Measurements from ENCODE around the gene NKX1-1. TPM values are rescaled to one million over a fixed set of nuclear protein-coding genes. Genes with fewer than 3 reads are reported as not detected.
A peak's percentile ranks its signal among the peaks of the same experiment; 100 is the strongest.

The NKX1-1 gene
- total and polyA plus RNA-seq, 4 experiments from 2014 or later: not detected

DNA sequence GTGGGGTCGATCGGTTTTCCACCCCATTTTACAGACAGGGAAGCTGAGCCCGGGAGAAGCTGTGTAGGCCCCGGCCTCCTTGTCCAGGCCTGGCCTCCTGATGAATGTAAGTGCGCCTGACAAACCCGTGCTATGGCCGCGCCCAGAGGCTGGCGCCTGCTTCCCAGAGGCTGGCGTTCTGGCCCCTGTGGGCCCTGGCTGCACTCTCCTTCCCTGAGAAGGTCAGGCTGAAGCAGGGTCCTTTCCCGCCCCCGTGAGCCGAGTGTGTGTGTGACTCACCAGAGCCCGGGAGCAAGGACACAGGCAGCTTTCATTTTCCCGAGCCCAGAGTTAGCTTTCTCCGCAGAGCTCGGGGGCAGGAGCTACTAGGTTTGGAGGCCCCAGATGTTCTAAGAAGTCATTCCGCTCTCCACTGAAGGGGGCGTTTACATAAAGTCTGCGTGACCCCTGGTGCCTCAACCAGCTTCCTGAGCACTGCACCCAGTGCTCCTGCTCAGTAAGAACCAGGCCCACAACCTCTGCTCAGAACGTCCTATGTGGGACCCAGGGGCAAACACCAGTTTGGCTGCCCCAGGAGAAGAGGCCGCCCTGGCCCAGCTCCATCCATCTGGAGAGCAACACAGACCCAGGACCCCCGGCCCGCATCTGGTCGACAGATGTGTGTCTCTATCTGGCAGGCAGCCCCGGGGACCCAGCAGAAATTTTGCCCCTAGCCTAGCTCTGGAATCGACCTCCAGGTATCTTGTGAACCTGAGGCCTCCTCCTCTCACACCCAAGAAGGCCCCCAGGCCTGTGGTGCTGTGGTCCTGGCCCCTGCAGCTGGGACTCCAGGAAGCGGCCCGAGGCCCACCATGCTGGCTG lies 45.6 kb downstream of the NKX1-1 start:
- no peaks in the 10 kb centered on the region for H3K27me3 Mint-ChIP-seq
- intact Hi-C loops (cut with micrococcal nuclease): no loop called here
- H3K27me3 ChIP-seq (ENCODE audit: insufficient read depth, low read length): no peaks in the 10 kb centered on the region
- H3K36me3 ChIP-seq (ENCODE audit: insufficient read depth, low read length): no peaks in the 10 kb centered on the region
- H3K36me3 Mint-ChIP-seq: peaks cover 5 to 8% of the 10 kb centered on the region in 2 donors
- H3K4me3 ChIP-seq (ENCODE audit: low read length in 2 of 2): no peak overlapping the region
- H3K9me3 Mint-ChIP-seq: no peaks in the 10 kb centered on the region
- peaks cover 0 to 4% (median 2%) of the 10 kb centered on the region in 4 donors for H3K4me1 Mint-ChIP-seq
- no peaks in the 10 kb centered on the region for H3K9me3 ChIP-seq (ENCODE audit: control insufficient read depth in 1 of 2, low read length in 2 of 2)
- H3K4me1 ChIP-seq (ENCODE audit: insufficient read depth, low read length): no peaks in the 10 kb centered on the region
- POLR2A ChIA-PET (ENCODE audit: partially characterized antibody): no interaction called here
- no peak overlapping the region for H3K27ac ChIP-seq (ENCODE audit: low read depth, low read length)
- no peak overlapping the region for H3K27ac Mint-ChIP-seq
- peak in 1 of 5 donors; percentile 15 for DNase-seq
- H3K4me3 Mint-ChIP-seq: no peak overlapping the region
- CTCF ChIA-PET (ENCODE audit: partially characterized antibody): no interaction called here

DNA sequence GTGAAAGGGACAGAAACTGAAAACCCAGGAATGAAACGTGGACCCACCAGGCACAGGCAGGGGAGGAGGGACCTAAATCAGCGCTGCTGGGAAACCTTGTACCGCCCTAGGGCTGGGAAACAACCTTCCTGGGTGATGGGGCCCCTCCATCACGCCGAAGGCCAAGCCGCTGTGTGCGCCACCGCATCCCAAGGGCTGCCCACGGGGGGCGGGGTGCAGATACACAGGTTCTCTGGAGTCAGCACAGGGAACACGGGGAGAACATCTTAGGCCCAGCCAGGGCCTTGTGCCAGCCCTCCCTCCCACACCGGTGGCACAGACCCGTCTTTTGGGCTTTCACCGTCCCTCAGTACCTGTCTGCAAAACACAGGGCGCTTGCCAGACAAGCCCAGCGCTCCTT lies 46.3 kb downstream of the NKX1-1 start:
- Histone ChIP-seq H3K4me3 (ENCODE audit: low read length in 2 of 2) (no peak overlapping the region), H3K36me3 (ENCODE audit: insufficient read depth, low read length) (no peaks in the 10 kb centered on the region)
- no peaks in the 10 kb centered on the region for H3K9me3 Mint-ChIP-seq

DNA sequence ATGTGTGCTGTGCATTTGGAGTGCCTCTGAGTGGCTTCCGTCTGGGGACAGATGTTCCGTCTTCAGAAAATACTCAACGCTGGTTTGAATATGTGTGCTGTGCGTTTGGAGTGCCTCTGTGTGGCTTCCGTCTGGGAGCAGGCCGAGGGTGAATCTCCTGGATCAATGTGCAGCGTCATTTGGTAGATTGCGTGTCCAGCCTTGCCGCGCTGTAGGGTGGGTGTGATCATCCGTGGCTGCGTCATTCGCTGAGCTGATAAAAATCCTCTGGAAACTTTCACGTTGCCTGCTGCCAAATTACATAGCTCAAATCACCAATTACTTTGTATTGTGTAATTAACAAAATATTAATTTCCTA lies 47.1 kb downstream of the NKX1-1 start:
- no peak overlapping the region for H3K4me3 ChIP-seq (ENCODE audit: low read length in 2 of 2)
- H3K27ac ChIP-seq (ENCODE audit: low read depth, low read length): no peak overlapping the region
- Mint-ChIP-seq H3K4me3 (no peak overlapping the region), H3K27ac (no peak overlapping the region), H3K36me3 (peaks cover 5 to 10% of the 10 kb centered on the region in 2 donors), H3K27me3 (no peaks in the 10 kb centered on the region), H3K4me1 (peaks cover 0 to 4% (median 2%) of the 10 kb centered on the region in 4 donors), H3K9me3 (no peaks in the 10 kb centered on the region)
- intact Hi-C loops (cut with micrococcal nuclease): no loop called here
- CTCF ChIA-PET (ENCODE audit: partially characterized antibody): interaction anchor here (0.9 kb wide), 1 partner anchor 81 kb away, joined by 3 read pairs; no protein-coding TSS in a partner anchor
- H3K4me1 ChIP-seq (ENCODE audit: insufficient read depth, low read length): no peaks in the 10 kb centered on the region
- no peaks in the 10 kb centered on the region for H3K9me3 ChIP-seq (ENCODE audit: control insufficient read depth in 1 of 2, low read length in 2 of 2)
- no peaks in the 10 kb centered on the region for H3K36me3 ChIP-seq (ENCODE audit: insufficient read depth, low read length)
- H3K27me3 ChIP-seq (ENCODE audit: insufficient read depth, low read length): no peaks in the 10 kb centered on the region
- POLR2A ChIA-PET (ENCODE audit: partially characterized antibody): no interaction called here
- DNase-seq: peak in 1 of 5 donors; percentile 5

More for the DNA sequence above, 46.3 kb downstream of the NKX1-1 start:
- DNase-seq: peak in 1 of 5 donors; percentile 13
- Histone ChIP-seq H3K9me3 (ENCODE audit: control insufficient read depth in 1 of 2, low read length in 2 of 2) (no peaks in the 10 kb centered on the region), H3K27ac (ENCODE audit: low read depth, low read length) (no peak overlapping the region), H3K4me1 (ENCODE audit: insufficient read depth, low read length) (no peaks in the 10 kb centered on the region), H3K27me3 (ENCODE audit: insufficient read depth, low read length) (no peaks in the 10 kb centered on the region)
- H3K27ac Mint-ChIP-seq: no peak overlapping the region
- no peak overlapping the region for H3K4me3 Mint-ChIP-seq
- no peaks in the 10 kb centered on the region for H3K27me3 Mint-ChIP-seq
- intact Hi-C loops (cut with micrococcal nuclease): no loop called here
- POLR2A ChIA-PET (ENCODE audit: partially characterized antibody): no interaction called here
- peaks cover 5 to 10% of the 10 kb centered on the region in 2 donors for H3K36me3 Mint-ChIP-seq
- H3K4me1 Mint-ChIP-seq: peaks cover 0 to 4% (median 2%) of the 10 kb centered on the region in 4 donors
- CTCF ChIA-PET (ENCODE audit: partially characterized antibody): no interaction called here

GRCh38 chr4:1358421-1359143 lies 47.7 kb downstream of the NKX1-1 start:
- Mint-ChIP-seq H3K27me3 (no peaks in the 10 kb centered on the region), H3K9me3 (no peaks in the 10 kb centered on the region), H3K4me1 (peaks cover 0 to 4% (median 2%) of the 10 kb centered on the region in 4 donors), H3K27ac (no peak overlapping the region), H3K36me3 (peaks cover 5 to 10% of the 10 kb centered on the region in 2 donors), H3K4me3 (no peak overlapping the region)
- no peak overlapping the region for H3K4me3 ChIP-seq (ENCODE audit: low read length in 2 of 2)
- H3K27ac ChIP-seq (ENCODE audit: low read depth, low read length): no peak overlapping the region
- H3K27me3 ChIP-seq (ENCODE audit: insufficient read depth, low read length): no peaks in the 10 kb centered on the region
- no peaks in the 10 kb centered on the region for H3K9me3 ChIP-seq (ENCODE audit: control insufficient read depth in 1 of 2, low read length in 2 of 2)
- ChIA-PET CTCF (ENCODE audit: partially characterized antibody) (interaction anchor here (0.8 to 0.9 kb wide), 3 partner anchors 80 to 247 kb away, joined by 3 read pairs; no protein-coding TSS in a partner anchor), POLR2A (ENCODE audit: partially characterized antibody) (no interaction called here)
- no peaks in the 10 kb centered on the region for H3K4me1 ChIP-seq (ENCODE audit: insufficient read depth, low read length)
- H3K36me3 ChIP-seq (ENCODE audit: insufficient read depth, low read length): no peaks in the 10 kb centered on the region
- intact Hi-C loops (cut with micrococcal nuclease): no loop called here
- peak in 1 of 5 donors; percentile 10 for DNase-seq

- intact Hi-C loops (cut with micrococcal nuclease): no loop called here
- H3K36me3 ChIP-seq (ENCODE audit: insufficient read depth, low read length): peaks cover 3% of the 10 kb centered on the region
- H3K4me3 Mint-ChIP-seq: no peak overlapping the region
These were observed 48.6 kb downstream of the NKX1-1 start for GRCh38 chr4:1357356-1358248.

GRCh38 chr4:1356181-1356998 lies 49.9 kb downstream of the NKX1-1 start:
- H3K4me1 ChIP-seq (ENCODE audit: insufficient read depth, low read length): peaks cover 6% of the 10 kb centered on the region
- peaks cover 3% of the 10 kb centered on the region for H3K36me3 ChIP-seq (ENCODE audit: insufficient read depth, low read length)
- Mint-ChIP-seq H3K4me1 (peaks cover 4 to 12% (median 8%) of the 10 kb centered on the region in 4 donors), H3K9me3 (no peaks in the 10 kb centered on the region), H3K27me3 (no peaks in the 10 kb centered on the region), H3K27ac (peak overlapping the region in 1 of 7 donors; percentile 12), H3K36me3 (peaks cover 8 to 16% of the 10 kb centered on the region in 2 donors), H3K4me3 (no peak overlapping the region)
- ChIA-PET POLR2A (ENCODE audit: partially characterized antibody) (interaction anchor here (0.9 kb wide), 1 partner anchor 10 kb away, joined by 3 read pairs; the partner anchor contains the start of gene UVSSA), CTCF (ENCODE audit: partially characterized antibody) (interaction anchor here (0.6 to 6.5 kb wide), 25 partner anchors 9 to 337 kb away, joined by 3 to 48 read pairs (median 3); no protein-coding TSS in a partner anchor)
- DNase-seq: peak; percentile 21 to 42 (median 27)
- H3K27ac ChIP-seq (ENCODE audit: low read depth, low read length): no peak overlapping the region
- no peak overlapping the region for H3K4me3 ChIP-seq (ENCODE audit: low read length in 2 of 2)
- H3K9me3 ChIP-seq (ENCODE audit: control insufficient read depth in 1 of 2, low read length in 2 of 2): no peaks in the 10 kb centered on the region
- no peaks in the 10 kb centered on the region for H3K27me3 ChIP-seq (ENCODE audit: insufficient read depth, low read length)
- intact Hi-C loops (cut with micrococcal nuclease): loop anchor here (1.0 kb wide), 1 partner anchor 249 kb away; no protein-coding TSS in a partner anchor

More at GRCh38 chr4:1357356-1358248, 48.6 kb downstream of the NKX1-1 start:
- Mint-ChIP-seq H3K4me1 (peaks cover 0 to 4% (median under 1%) of the 10 kb centered on the region in 4 donors), H3K27me3 (no peaks in the 10 kb centered on the region), H3K27ac (no peak overlapping the region), H3K9me3 (no peaks in the 10 kb centered on the region), H3K36me3 (peaks cover 8 to 9% of the 10 kb centered on the region in 2 donors)
- peak in 1 of 5 donors; percentile 35 for DNase-seq
- ChIA-PET CTCF (ENCODE audit: partially characterized antibody) (interaction anchor here (0.8 to 6.5 kb wide), 5 partner anchors 220 to 248 kb away, joined by 3 to 48 read pairs (median 6); no protein-coding TSS in a partner anchor), POLR2A (ENCODE audit: partially characterized antibody) (no interaction called here)
- Histone ChIP-seq H3K9me3 (ENCODE audit: control insufficient read depth in 1 of 2, low read length in 2 of 2) (no peaks in the 10 kb centered on the region), H3K27me3 (ENCODE audit: insufficient read depth, low read length) (no peaks in the 10 kb centered on the region), H3K27ac (ENCODE audit: low read depth, low read length) (no peak overlapping the region), H3K4me3 (ENCODE audit: low read length in 2 of 2) (no peak overlapping the region), H3K4me1 (ENCODE audit: insufficient read depth, low read length) (no peaks in the 10 kb centered on the region)
